H1 (cell line): Measurements from ENCODE around the gene XPO6. TPM values are rescaled to one million over a fixed set of nuclear protein-coding genes. Genes with fewer than 3 reads are reported as not detected.

Experiments
- CTCF ChIA-PET: fragments of 300-600 bp; sonication (Branson Sonifier 250); formaldehyde crosslinking; loops from one replicate; lab custom pipeline; 2021; ENCODE audit not compliant: partially characterized antibody; lab: Charles Lee
- POLR2A ChIA-PET: fragments of 300-600 bp; sonication (Branson Sonifier 250); formaldehyde crosslinking; loops from one replicate; lab custom pipeline; 2021; ENCODE audit warnings: inconsistent platforms; ENCODE audit not compliant: partially characterized antibody; lab: Charles Lee
- DNase-seq, 2 experiments: peaks; one replicate each; pipeline versions ENCODE4 v3.0.0 to v3.0.0-alpha.2; 2010 to 2022; ENCODE audit warnings: low spot score in 2 of 2, low read depth in 1 of 2, mixed read lengths in 1 of 2
- FAIRE-seq: peaks from 2 replicates; lab custom pipeline; 2011; peaks lifted over from hg19 to GRCh38; lab: Jason Lieb, UNC
- H2AFZ ChIP-seq: 2 replicates; pipeline ENCODE4 v1.8.1; 2012; ENCODE audit warnings: low read length, inconsistent platforms
- H2AK5ac ChIP-seq: 2 replicates; pipeline ENCODE4 v1.6.1; 2013; ENCODE audit warnings: low read depth, low read length
- H2BK120ac ChIP-seq: replicated peaks from 2 replicates; pipeline ENCODE3; 2013; ENCODE audit warnings: low read depth, low read length, inconsistent platforms
- H2BK12ac ChIP-seq: 2 replicates; pipeline ENCODE4 v1.6.1; 2013; ENCODE audit warnings: low read depth, low read length
- H2BK15ac ChIP-seq: 2 replicates; pipeline ENCODE4 v1.6.1; 2013; ENCODE audit warnings: low read length
- H2BK20ac ChIP-seq: 2 replicates; pipeline ENCODE4 v1.6.1; 2013; ENCODE audit warnings: low read length
- H2BK5ac ChIP-seq: 2 replicates; pipeline ENCODE4 v1.6.1; 2013; ENCODE audit warnings: low read depth, low read length
- H3K14ac ChIP-seq: 2 replicates; pipeline ENCODE4 v1.6.1; 2013; ENCODE audit warnings: inconsistent platforms; ENCODE audit not compliant: insufficient read length
- H3K18ac ChIP-seq: 2 replicates; pipeline ENCODE4 v1.6.1; 2013; ENCODE audit warnings: low read length; ENCODE audit errors: extremely low read depth
- H3K23ac ChIP-seq: 2 replicates; pipeline ENCODE4 v1.6.1; 2013; ENCODE audit warnings: inconsistent platforms; ENCODE audit not compliant: insufficient read length
- H3K23me2 ChIP-seq: 2 replicates; pipeline ENCODE4 v1.6.1; 2013; ENCODE audit warnings: low read depth, low read length
- H3K27ac ChIP-seq: 2 replicates; pipeline ENCODE4 v1.6.1; 2011; ENCODE audit warnings: low read depth, low read length, inconsistent platforms
- H3K27me3 ChIP-seq, 4 experiments: replicated peaks in 1 of 4; 1 replicate in 1 of 4; 2 replicates in 3 of 4; pipeline versions ENCODE4 v1.6.1 to v1.8.1; 2011 to 2013; ENCODE audit warnings: low read length in 3 of 4, mild to moderate bottlenecking in 3 of 4, inconsistent platforms in 2 of 4, mixed read lengths in 2 of 4, moderate library complexity in 1 of 4; ENCODE audit not compliant: control insufficient read depth in 3 of 4, insufficient read depth in 3 of 4; ENCODE audit errors: extremely low read depth in 1 of 4
- H3K36me3 ChIP-seq, 4 experiments: 2 replicates each; pipeline versions ENCODE4 v1.6.1 to v1.8.1; 2011 to 2013; ENCODE audit warnings: mild to moderate bottlenecking in 4 of 4, low read length in 3 of 4, moderate library complexity in 2 of 4, control low read depth in 1 of 4, inconsistent platforms in 1 of 4; ENCODE audit not compliant: insufficient read depth in 4 of 4, control insufficient read depth in 2 of 4
- H3K4ac ChIP-seq: replicated peaks from 2 replicates; pipeline ENCODE3; 2013; ENCODE audit warnings: low read length, low read depth, mixed read lengths, inconsistent platforms; ENCODE audit not compliant: insufficient read length
- H3K4me1 ChIP-seq, 4 experiments: replicated peaks in 1 of 4; 1 replicate in 1 of 4; 2 replicates in 3 of 4; pipeline versions ENCODE4 v1.6.1 to v1.8.1; 2011 to 2013; ENCODE audit warnings: low read length in 3 of 4, inconsistent platforms in 2 of 4, mixed read lengths in 1 of 4; ENCODE audit not compliant: insufficient read depth in 4 of 4, control insufficient read depth in 3 of 4
- H3K4me2 ChIP-seq, 2 experiments: 2 replicates each; pipeline versions ENCODE4 v1.6.1 to v1.8.1; 2011 to 2013; ENCODE audit warnings: low read depth in 2 of 2, low read length in 2 of 2, control low read depth in 1 of 2, inconsistent platforms in 1 of 2, mild to moderate bottlenecking in 1 of 2; ENCODE audit not compliant: insufficient read depth in 1 of 2
- H3K4me3 ChIP-seq, 4 experiments: fragments of 200-600, 300-600 bp in 1 of 4; sonication (generic), shearing (Covaris generic), sonication (Bioruptor Twin) in 1 of 4; 2 replicates each; pipeline versions ENCODE4 v1.5.1 to v1.8.1; 2011 to 2016; ENCODE audit warnings: low read length in 4 of 4, low read depth in 3 of 4, control low read depth in 2 of 4, inconsistent platforms in 2 of 4, mild to moderate bottlenecking in 2 of 4, mixed read lengths in 1 of 4, moderate library complexity in 1 of 4; ENCODE audit not compliant: insufficient read depth in 2 of 4; ENCODE audit errors: extremely low read depth in 1 of 4
- H3K56ac ChIP-seq: replicated peaks from 2 replicates; pipeline ENCODE3; 2013; ENCODE audit warnings: low read depth, mild to moderate bottlenecking, mixed read lengths, low read length, inconsistent platforms; ENCODE audit not compliant: insufficient read length
- H3K79me1 ChIP-seq: 2 replicates; pipeline ENCODE4 v1.6.1; 2013; ENCODE audit warnings: low read depth, low read length, control low read depth
- H3K79me2 ChIP-seq, 2 experiments: 2 replicates each; pipeline versions ENCODE4 v1.6.1 to v1.8.1; 2012 to 2013; ENCODE audit warnings: low read length in 2 of 2, mild to moderate bottlenecking in 2 of 2, inconsistent platforms in 1 of 2; ENCODE audit not compliant: insufficient read depth in 2 of 2, control insufficient read depth in 1 of 2
- H3K9ac ChIP-seq, 4 experiments: replicated peaks in 1 of 4; 1 replicate in 1 of 4; 2 replicates in 3 of 4; pipeline versions ENCODE4 v1.6.1 to v1.8.1; 2011 to 2013; ENCODE audit warnings: low read depth in 3 of 4, low read length in 3 of 4, control low read depth in 2 of 4, mild to moderate bottlenecking in 2 of 4, moderate library complexity in 2 of 4, inconsistent platforms in 1 of 4; ENCODE audit errors: extremely low read depth in 1 of 4
- H3K9me3 ChIP-seq, 2 experiments: 2 replicates each; pipeline versions ENCODE4 v1.6.1 to v1.8.1; 2012 to 2013; ENCODE audit warnings: mild to moderate bottlenecking in 2 of 2, moderate library complexity in 2 of 2, control low read depth in 1 of 2, inconsistent platforms in 1 of 2, low read depth in 1 of 2, low read length in 1 of 2, mixed read lengths in 1 of 2; ENCODE audit not compliant: insufficient read depth in 2 of 2
- H4K20me1 ChIP-seq, 2 experiments: replicated peaks in 1 of 2; 2 replicates each; pipeline versions ENCODE3 to v1.8.1; 2011 to 2013; ENCODE audit warnings: inconsistent platforms in 2 of 2, low read length in 2 of 2, mild to moderate bottlenecking in 1 of 2; ENCODE audit not compliant: insufficient read depth in 2 of 2, control insufficient read depth in 1 of 2
- H4K5ac ChIP-seq: 2 replicates; pipeline ENCODE4 v1.6.1; 2013; ENCODE audit warnings: low read length, low read depth, mixed read lengths, inconsistent platforms; ENCODE audit not compliant: insufficient read length
- H4K8ac ChIP-seq: 2 replicates; pipeline ENCODE4 v1.8.0; 2013; ENCODE audit warnings: mild to moderate bottlenecking, moderate library complexity, low read length, inconsistent platforms; ENCODE audit not compliant: insufficient read depth; ENCODE audit errors: extremely low read depth
- H4K91ac ChIP-seq: replicated peaks from 2 replicates; pipeline ENCODE3; 2013; ENCODE audit warnings: low read length, mixed read lengths, inconsistent platforms; ENCODE audit not compliant: insufficient read length
- CHD2 ChIP-seq: IDR thresholded peaks from 2 replicates; pipeline ENCODE4 v1.6.1; 2012; ENCODE audit warnings: low read length, improper control_type of control experiment
- GTF2F1 ChIP-seq: IDR thresholded peaks from 2 replicates; pipeline ENCODE4 v1.6.1; 2012; ENCODE audit warnings: low read depth, low read length, improper control_type of control experiment, borderline replicate concordance
- whole genome bisulfite sequencing, 2 experiments: shearing (Covaris generic) in 1 of 2; methylation state at CpG; one replicate each; pipeline versions ENCODE4 v1.1.6 to v1.1.7; 2013 to 2015; ENCODE audit warnings: low lambda C conversion rate in 2 of 2, mixed read lengths in 2 of 2, inconsistent platforms in 1 of 2, low coverage in 1 of 2, missing lambda C conversion rate in 1 of 2; ENCODE audit not compliant: insufficient replicate concordance in 2 of 2, insufficient coverage in 1 of 2, insufficient read length in 1 of 2; ENCODE audit errors: extremely low coverage in 1 of 2, missing lambda C conversion rate in 1 of 2; 5-methylcytosine and 5-hydroxymethylcytosine counted together
- polyA plus RNA-seq, 7 experiments: library from polyadenylated mRNA; depleted of rRNA in 3 of 7; stranded (reverse) in 5 of 7; unstranded in 2 of 7; fragments of >200 nt in 5 of 7; fragments of 200-250 nt in 2 of 7; gene quantifications; 1 replicate in 5 of 7; 2 replicates in 1 of 7; 4 replicates in 1 of 7; pipeline versions ENCODE4 v1.2.1 to v1.2.3, GENCODE V29; 2011 to 2013; ENCODE audit warnings: missing spikeins in 2 of 7, mixed read lengths in 2 of 7
- total RNA-seq: library from RNA; stranded (reverse); fragmentation: NEBNext Ultra II Directional; extraction: Animal tissue kit (Norgen Biotek cat#: 25700); gene quantifications from 2 replicates; pipeline ENCODE4 v1.2.1, GENCODE V29; 2021

XPO6 gene
- total and polyA plus RNA-seq, 2 of the 8 experiments (the other 6 are each of a cell fraction or from before 2014, with no cell fraction given), result 152 to 254 TPM

- POLR2A ChIA-PET, result interaction anchor here (0.8 kb wide), 1 partner anchor 1676 kb away, joined by 3 read pairs; no protein-coding TSS in a partner anchor
- H3K4ac ChIP-seq, result no peak overlapping the region
- H2BK12ac ChIP-seq, result no peak overlapping the region
- no peak for TF ChIP-seq GTF2F1
- TF ChIP-seq CHD2, result no peak
- H3K4me2 ChIP-seq, result no peak overlapping the region
- no peaks in the 10 kb centered on the region for H3K27me3 ChIP-seq
- H2BK5ac ChIP-seq, result no peak overlapping the region
- H2BK120ac ChIP-seq, result no peak overlapping the region
- no peak overlapping the region for H2BK20ac ChIP-seq
- H3K18ac ChIP-seq, result no peak overlapping the region
- no peak overlapping the region for H3K4me3 ChIP-seq
- H2AFZ ChIP-seq, result no peak overlapping the region
- FAIRE-seq, result no peak
- H2BK15ac ChIP-seq, result no peak overlapping the region
- no peak overlapping the region for H4K91ac ChIP-seq
- no peaks in the 10 kb centered on the region; the same call in 1 of the 2 replicates for H3K23me2 ChIP-seq
- CTCF ChIA-PET, result interaction anchor here (0.8 to 0.9 kb wide), 2 partner anchors 8 to 28 kb away, joined by 3 read pairs; no protein-coding TSS in a partner anchor
- peaks cover 0 to 6% of the 10 kb centered on the region in 2 experiments; a peak in 3 of 4 replicates for H3K79me2 ChIP-seq
- no peak overlapping the region for H3K27ac ChIP-seq
- no peak overlapping the region for H3K23ac ChIP-seq
- H3K14ac ChIP-seq, result no peak overlapping the region
- peaks cover 3% of the 10 kb centered on the region for H3K79me1 ChIP-seq
- no peaks in the 10 kb centered on the region for H3K9me3 ChIP-seq
- 94% methylated on average over 7 of the region's 7 CpGs; no CpG with 5 or more reads in 1 of the 2 experiments for WGBS, 2 experiments
- no peak overlapping the region for H2AK5ac ChIP-seq
- no peak overlapping the region for H3K9ac ChIP-seq
- no peak overlapping the region for H3K56ac ChIP-seq
- H4K8ac ChIP-seq, result no peak overlapping the region
- no peak overlapping the region for H4K5ac ChIP-seq
- H3K4me1 ChIP-seq, result no peaks in the 10 kb centered on the region; a peak in 1 of 7 replicates
- H4K20me1 ChIP-seq, result peaks cover 0 to 6% of the 10 kb centered on the region in 2 experiments
- peaks cover 5 to 55% (median 30%) of the 10 kb centered on the region in 4 experiments for H3K36me3 ChIP-seq
- no peak for DNase-seq
These were observed 44.5 kb downstream of the XPO6 start for GRCh38 chr16:28167221-28167620.
